ENCODE data around the gene ACSS1.
A peak's percentile ranks its signal among the peaks of the same experiment; 100 is the strongest.

Gene ACSS1

DNA sequence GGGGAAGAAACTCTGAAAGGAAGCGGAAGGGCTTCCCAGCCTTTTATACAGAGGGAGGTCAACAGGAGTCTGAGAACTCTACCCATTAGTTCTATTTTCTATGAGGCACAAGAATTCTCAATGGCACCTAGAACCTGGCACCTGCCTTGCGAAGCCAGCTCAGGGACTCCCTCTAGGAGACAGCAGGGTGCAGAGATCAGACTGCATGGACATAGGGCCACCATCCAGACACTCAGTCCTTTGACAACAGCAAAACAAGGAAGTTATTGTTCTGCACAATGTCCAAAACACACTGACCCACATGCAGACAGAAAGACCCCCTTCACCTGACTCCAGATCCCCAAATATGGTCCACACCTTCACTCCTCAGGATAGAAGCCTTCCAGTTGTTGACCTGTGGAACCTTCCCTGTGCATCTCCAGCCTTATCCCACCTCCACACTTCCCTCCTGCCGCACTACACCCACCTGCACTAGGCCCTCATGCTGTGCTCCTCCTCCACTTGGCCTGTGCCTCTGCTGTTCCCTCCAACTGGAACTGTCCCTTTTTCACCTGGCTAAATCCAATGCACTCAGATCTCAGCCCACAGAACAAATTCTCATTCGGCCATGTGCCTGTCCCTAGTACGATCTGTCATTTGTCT is 27.8 kb downstream of the ACSS1 start:
- no peak for ATAC-seq (ENCODE audit: low read depth)

DNA sequence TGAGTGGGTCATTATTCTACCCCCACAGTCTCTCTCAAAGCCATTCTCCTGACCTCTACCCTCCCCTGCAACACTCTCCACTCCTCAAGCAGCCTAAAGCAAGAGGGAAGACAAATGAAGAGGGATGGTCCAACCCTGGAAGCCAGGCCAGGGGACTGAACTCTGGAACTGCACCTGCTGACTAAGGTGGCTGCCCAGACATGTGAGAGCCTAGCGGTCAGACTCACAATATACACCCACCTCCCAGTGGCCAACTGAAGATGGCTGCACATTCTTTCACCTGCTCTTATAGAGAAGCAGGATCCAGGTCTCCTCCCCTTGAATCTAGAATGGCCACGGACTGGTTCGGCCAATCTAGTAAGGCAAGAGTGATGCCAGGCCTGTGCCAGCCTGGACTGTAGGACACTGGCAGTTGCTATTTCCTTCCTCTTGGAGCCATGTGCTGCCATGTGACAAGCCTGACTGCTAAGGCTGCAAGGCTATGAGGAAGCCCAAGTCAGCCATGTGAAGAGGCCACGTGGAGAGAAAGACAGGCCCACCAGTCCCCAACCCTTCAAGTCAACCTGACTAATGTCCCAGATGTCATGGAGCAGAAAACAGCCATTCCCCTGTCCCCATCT is 31.8 kb downstream of the ACSS1 start:
- ATAC-seq (ENCODE audit: low read depth) (no peak), DNase-seq (ENCODE audit: low spot score in 2 of 2) (no peak)
- Mint-ChIP-seq H3K27ac (no peak overlapping the region), H3K4me1 (peaks cover 21% of the 10 kb centered on the region), H3K4me3 (no peak overlapping the region), H3K36me3 (peaks cover 27% of the 10 kb centered on the region), H3K27me3 (no peaks in the 10 kb centered on the region), H3K9me3 (no peaks in the 10 kb centered on the region)

More for the DNA sequence above, 27.8 kb downstream of the ACSS1 start:
- H3K36me3 Mint-ChIP-seq, result peaks cover 19% of the 10 kb centered on the region
- no peaks in the 10 kb centered on the region for H3K27me3 Mint-ChIP-seq
- no peak overlapping the region for H3K4me3 Mint-ChIP-seq
- H3K27ac Mint-ChIP-seq, result no peak overlapping the region
- no peaks in the 10 kb centered on the region for H3K9me3 Mint-ChIP-seq
- no peak for DNase-seq (ENCODE audit: low spot score in 2 of 2)
- H3K4me1 Mint-ChIP-seq, result peaks cover 19% of the 10 kb centered on the region

DNA sequence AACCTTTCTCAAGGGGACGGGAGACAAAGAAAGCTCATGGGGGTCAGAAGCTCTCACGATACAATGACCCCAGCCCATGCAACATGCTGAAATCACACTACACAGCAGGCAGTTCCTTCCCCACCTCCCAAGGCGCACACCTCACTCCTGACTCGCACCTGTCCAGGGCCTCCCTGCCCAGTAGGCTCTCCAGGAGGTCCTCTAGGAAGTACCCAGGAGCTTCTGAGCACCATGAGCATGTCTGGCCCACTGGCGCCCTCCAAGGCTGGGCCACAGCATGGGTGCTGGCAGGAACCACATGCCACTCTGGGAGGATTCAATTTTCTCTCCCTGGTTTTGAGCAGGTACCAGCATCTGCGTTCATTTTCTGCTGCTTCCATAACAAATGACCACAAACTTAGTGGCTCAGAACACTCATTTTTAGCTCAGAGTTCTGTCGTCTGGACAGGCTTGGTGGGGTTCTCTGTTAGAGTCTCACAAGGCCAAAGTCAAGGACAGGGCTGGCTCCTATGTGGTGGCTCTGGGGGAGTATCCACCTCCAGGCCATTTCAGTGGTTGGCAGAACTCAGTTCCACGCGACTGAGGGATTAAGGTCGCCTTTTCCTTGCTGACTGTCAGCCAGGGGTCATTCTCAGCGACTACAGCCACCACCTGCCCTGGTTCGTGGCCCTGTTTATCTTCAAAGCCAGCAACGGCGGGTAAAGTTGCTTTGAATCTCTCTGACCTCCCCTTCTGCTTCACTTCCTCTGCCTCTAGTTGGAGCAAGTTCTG is 32.7 kb downstream of the ACSS1 start:
- Mint-ChIP-seq H3K27ac (no peak overlapping the region), H3K9me3 (no peaks in the 10 kb centered on the region), H3K4me1 (peaks cover 18% of the 10 kb centered on the region), H3K4me3 (no peak overlapping the region), H3K36me3 (peaks cover 26% of the 10 kb centered on the region), H3K27me3 (no peaks in the 10 kb centered on the region)
- ATAC-seq (ENCODE audit: low read depth) (no peak), DNase-seq (ENCODE audit: low spot score in 2 of 2) (no peak)

DNA sequence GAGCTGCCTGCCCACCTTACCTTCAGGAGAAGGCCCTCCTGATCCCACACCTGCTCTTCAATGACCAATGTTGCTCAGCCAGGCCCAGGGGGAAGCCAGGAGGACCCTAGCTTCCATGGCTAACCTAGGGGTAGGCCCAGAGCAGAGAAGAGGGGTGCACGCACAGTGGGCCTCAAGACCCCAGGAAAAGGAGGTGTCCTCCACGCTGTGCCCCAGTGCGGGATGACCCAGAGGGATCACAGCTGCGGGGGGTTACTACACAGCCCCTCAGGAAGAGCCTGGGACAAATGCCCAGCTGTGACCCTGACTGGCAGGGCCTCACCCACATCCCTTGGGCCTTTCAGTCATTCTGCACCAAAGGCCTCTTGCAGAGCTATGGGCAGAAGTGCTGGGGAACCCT is 33.8 kb downstream of the ACSS1 start:
- Mint-ChIP-seq H3K36me3 (peaks cover 21% of the 10 kb centered on the region), H3K4me3 (no peak overlapping the region), H3K9me3 (no peaks in the 10 kb centered on the region), H3K27me3 (no peaks in the 10 kb centered on the region), H3K4me1 (peaks cover 12% of the 10 kb centered on the region), H3K27ac (peak overlapping the region; percentile 38)
- ATAC-seq (ENCODE audit: low read depth), result no peak
- DNase-seq (ENCODE audit: low spot score in 2 of 2), result no peak

DNA sequence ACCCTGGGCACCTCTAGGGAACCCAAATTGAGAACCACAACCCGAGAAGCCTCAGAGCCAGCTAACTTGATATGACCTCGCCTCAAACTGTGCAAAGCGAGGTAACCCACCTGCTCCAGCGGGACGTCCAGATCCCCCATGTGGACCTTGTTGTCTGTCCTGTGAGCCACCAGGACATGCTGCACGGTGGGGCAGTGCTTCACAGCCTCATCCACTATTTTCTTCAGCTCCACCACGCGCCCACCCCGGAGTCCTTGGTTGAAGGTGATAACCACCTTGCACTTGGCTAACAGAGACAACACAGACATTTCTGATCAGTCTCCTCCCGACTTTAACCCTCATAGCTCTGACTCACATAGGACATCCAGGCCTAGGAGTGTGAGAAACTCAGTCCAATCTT is 34.6 kb downstream of the ACSS1 start:
- Mint-ChIP-seq H3K4me1 (peaks cover 16% of the 10 kb centered on the region), H3K9me3 (no peaks in the 10 kb centered on the region), H3K27ac (no peak overlapping the region), H3K27me3 (no peaks in the 10 kb centered on the region), H3K4me3 (no peak overlapping the region), H3K36me3 (peaks cover 24% of the 10 kb centered on the region)
- ATAC-seq (ENCODE audit: low read depth), result no peak
- no peak for DNase-seq (ENCODE audit: low spot score in 2 of 2)

DNA sequence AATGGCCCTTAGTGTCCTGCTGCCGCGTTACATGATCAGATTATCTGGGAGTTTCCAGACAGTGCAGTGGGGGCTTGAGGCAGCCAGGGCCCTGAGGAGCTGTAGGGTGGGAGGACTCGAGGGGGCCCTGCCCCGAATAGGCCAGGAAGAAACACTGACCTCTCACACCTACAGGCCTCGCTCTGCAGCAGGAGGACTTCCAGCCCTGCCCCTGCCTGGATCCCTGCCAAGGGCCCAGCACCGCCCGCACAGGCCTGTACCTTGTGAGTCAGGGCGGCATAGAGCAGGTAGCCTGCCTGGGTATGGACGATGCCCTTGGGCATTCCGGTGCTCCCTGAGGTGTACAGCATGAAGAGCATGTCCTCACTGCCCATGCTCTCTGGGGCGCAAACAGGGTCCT is 35.3 kb downstream of the ACSS1 start:
- ATAC-seq (ENCODE audit: low read depth) (no peak), DNase-seq (ENCODE audit: low spot score in 2 of 2) (no peak)
- Mint-ChIP-seq H3K4me1 (peaks cover 16% of the 10 kb centered on the region), H3K9me3 (no peaks in the 10 kb centered on the region), H3K36me3 (peaks cover 21% of the 10 kb centered on the region), H3K27me3 (no peaks in the 10 kb centered on the region), H3K27ac (no peak overlapping the region), H3K4me3 (no peak overlapping the region)

DNA sequence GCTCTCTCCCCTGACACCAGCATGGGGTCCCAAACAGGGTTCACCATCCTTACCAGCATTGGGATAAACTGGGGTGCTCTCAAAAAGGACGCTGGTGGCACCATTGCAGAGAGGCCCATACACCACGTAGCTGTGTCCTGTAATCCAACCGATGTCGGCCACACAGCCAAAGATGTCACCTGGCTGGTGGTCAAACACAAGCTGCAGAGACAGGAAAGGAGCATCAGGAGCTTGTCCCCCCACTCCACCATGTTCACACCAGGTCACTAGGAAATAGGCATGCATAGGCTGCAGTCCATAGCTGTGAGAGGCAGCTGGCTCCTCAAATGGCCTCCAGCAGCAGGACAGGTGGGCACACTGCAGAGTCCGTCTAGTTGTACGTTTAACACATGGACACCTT is 36.6 kb downstream of the ACSS1 start:
- no peak for DNase-seq (ENCODE audit: low spot score in 2 of 2)
- Mint-ChIP-seq H3K9me3 (no peaks in the 10 kb centered on the region), H3K27me3 (no peaks in the 10 kb centered on the region), H3K4me1 (peaks cover 16% of the 10 kb centered on the region), H3K4me3 (no peak overlapping the region), H3K27ac (no peak overlapping the region), H3K36me3 (peaks cover 19% of the 10 kb centered on the region)
- ATAC-seq (ENCODE audit: low read depth), result no peak

DNA sequence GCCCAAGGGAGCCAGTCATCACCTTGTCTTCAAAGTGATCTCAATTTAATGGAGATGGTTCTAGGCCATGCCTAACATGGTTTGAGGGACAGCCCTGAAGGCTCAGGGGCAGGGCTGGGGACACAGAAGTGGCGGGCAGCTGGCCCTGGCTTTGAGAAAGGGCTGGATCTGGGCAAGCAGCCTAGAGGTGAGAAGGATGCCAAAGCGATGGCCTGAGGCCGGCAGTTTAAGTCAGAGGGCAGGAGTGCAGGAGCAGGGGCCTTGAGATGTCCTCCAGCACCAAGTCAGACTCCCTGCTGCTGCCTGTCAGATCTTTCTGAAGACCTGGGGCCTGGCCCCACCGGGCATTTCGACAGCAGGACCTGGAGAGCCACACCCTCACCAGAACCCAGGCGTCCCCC is 37.0 kb downstream of the ACSS1 start:
- ATAC-seq (ENCODE audit: low read depth) (no peak), DNase-seq (ENCODE audit: low spot score in 2 of 2) (no peak)
- Mint-ChIP-seq H3K9me3 (no peaks in the 10 kb centered on the region), H3K27ac (no peak overlapping the region), H3K36me3 (peaks cover 20% of the 10 kb centered on the region), H3K27me3 (no peaks in the 10 kb centered on the region), H3K4me3 (no peak overlapping the region), H3K4me1 (peaks cover 20% of the 10 kb centered on the region)

DNA sequence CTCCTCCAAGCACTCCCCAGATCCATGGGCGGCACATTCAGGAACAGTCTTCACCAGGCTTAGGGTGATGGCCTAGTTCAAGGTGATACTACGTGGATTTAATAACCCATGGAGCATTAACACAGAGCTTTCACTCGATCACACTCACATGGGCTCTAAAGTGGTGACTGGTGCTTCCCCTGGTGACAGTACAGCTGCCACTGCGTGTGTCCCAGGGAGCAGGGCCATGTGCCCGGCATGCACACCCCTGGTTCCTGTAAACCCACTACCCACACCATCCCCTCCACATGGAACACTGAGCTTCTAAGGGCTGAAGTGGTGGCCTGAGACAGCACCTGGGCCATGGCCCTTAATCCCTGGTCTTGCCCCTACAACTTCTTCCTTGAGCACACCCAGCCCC is 37.6 kb downstream of the ACSS1 start:
- no peak overlapping the region for H3K4me3 Mint-ChIP-seq

DNA sequence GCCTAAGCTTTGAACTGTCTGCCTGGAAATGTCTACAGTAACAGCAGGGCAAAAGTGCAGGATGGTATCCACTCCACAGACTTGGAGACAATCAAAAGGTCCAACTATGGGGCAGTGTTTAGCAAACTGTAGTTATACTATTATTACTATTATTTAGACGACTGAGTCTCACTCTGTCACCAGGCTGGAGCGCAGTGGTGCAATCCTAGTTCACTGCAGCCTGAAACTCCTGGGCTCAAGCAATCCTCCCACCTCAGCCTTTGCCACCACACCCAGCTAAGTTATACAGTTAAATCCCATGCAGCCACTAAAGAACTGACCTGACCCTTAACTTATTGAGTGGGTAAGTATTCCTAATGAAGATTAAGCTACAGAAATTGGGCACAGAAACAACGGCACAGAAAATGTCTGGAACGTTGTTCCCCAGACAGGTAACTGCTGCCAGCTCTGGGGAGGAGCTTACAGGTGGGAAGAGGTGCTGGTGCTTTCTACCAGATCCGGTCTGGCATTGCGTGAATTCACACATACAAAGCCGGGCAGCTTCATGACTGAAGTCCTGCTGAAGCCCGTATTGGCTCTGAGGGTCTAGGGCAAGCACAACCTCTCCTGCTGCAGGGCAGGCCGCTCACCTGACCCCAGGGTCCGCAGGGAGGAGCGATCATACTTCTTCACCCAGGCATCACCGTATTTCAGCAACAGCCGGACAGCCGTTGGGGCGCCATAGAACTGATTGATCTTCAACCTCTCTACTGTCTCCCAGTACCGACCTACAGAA is 38.4 kb downstream of the ACSS1 start:
- ATAC-seq (ENCODE audit: low read depth) (no peak), DNase-seq (ENCODE audit: low spot score in 2 of 2) (no peak)
- Mint-ChIP-seq H3K27me3 (no peaks in the 10 kb centered on the region), H3K4me3 (no peak overlapping the region), H3K4me1 (peaks cover 18% of the 10 kb centered on the region), H3K27ac (no peak overlapping the region), H3K9me3 (no peaks in the 10 kb centered on the region), H3K36me3 (peaks cover 21% of the 10 kb centered on the region)

More for the DNA sequence above, 37.6 kb downstream of the ACSS1 start:
- peaks cover 19% of the 10 kb centered on the region for H3K4me1 Mint-ChIP-seq
- H3K9me3 Mint-ChIP-seq, result no peaks in the 10 kb centered on the region
- no peaks in the 10 kb centered on the region for H3K27me3 Mint-ChIP-seq
- ATAC-seq (ENCODE audit: low read depth) (no peak), DNase-seq (ENCODE audit: low spot score in 2 of 2) (no peak)
- no peak overlapping the region for H3K27ac Mint-ChIP-seq
- peaks cover 21% of the 10 kb centered on the region for H3K36me3 Mint-ChIP-seq

DNA sequence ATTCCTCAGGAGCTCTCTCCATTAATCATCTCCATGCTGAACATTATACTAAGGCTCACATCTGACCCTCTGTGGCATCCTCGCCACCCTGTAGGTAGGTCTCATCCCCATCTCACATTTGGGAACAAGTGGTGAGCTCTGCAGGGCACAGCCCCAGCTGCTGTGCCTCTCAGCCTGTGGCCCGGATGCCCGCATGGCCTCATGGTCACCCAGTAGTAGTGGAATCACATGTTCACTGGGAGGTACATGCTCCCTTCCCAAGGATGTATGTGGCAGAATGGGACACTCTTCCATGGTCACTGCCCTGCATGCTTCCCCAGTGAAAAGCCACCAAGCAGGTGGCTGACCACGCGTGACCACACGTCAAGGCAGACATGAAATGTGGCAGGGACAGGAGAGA is 39.1 kb downstream of the ACSS1 start:
- H3K9me3 Mint-ChIP-seq, result no peaks in the 10 kb centered on the region
- H3K4me3 Mint-ChIP-seq, result no peak overlapping the region
- peaks cover 16% of the 10 kb centered on the region for H3K4me1 Mint-ChIP-seq
- DNase-seq (ENCODE audit: low spot score in 2 of 2) (no peak), ATAC-seq (ENCODE audit: low read depth) (no peak)
- H3K27me3 Mint-ChIP-seq, result no peaks in the 10 kb centered on the region
- H3K27ac Mint-ChIP-seq, result no peak overlapping the region
- H3K36me3 Mint-ChIP-seq, result peaks cover 23% of the 10 kb centered on the region

DNA sequence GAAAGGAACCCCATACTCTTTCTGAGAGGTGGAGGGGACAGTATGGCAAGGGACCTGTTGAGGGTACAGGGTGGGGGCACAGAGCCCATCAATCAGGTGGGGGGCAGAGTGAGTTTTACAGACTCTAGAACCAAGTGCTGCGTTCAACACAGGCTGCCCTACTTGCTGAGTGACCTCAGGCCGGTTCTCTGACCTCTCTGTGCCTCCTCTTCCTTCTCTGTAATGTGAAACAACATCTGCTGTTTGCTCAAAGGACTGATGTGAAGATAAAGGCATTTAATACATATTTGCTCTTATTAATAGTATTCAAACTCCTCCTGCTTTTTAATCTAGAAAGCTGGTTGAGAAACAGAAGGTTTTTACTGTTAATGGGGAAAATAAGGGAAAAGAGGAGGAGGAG is 39.5 kb downstream of the ACSS1 start:
- Mint-ChIP-seq H3K4me1 (peaks cover 15% of the 10 kb centered on the region), H3K36me3 (peaks cover 19% of the 10 kb centered on the region), H3K4me3 (no peak overlapping the region), H3K9me3 (no peaks in the 10 kb centered on the region), H3K27ac (no peak overlapping the region), H3K27me3 (no peaks in the 10 kb centered on the region)
- ATAC-seq (ENCODE audit: low read depth), result no peak
- DNase-seq (ENCODE audit: low spot score in 2 of 2), result no peak

DNA sequence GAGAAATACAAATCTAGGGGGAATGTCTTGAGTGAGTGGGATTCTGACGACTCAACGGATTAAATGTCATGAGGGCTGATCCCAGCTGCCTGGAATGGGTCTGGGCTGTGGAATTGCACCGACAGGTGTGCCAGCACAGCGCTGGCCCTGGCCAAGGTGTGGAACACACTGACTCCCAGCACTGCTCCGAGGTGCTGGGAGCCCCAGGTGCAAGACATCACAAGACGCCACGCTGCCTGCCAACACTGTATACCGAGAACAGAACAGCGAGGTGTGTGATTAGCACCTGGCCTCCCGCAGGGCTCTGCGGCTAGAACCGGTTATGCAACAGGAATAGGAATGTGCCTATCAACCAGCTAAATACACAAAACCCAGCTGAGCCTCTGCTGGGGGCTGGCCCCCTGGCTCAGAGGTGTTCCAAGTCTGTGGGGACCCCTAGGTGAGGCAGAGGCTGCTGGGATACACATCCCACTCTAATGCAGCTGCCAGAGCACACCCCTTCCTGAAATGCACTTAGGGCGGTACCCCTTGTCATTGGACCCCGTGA is 40.6 kb downstream of the ACSS1 start:
- H3K27ac Mint-ChIP-seq, result no peak overlapping the region
- H3K27me3 Mint-ChIP-seq, result no peaks in the 10 kb centered on the region
- DNase-seq (ENCODE audit: low spot score in 2 of 2) (no peak), ATAC-seq (ENCODE audit: low read depth) (no peak)
- H3K36me3 Mint-ChIP-seq, result peaks cover 19% of the 10 kb centered on the region
- no peaks in the 10 kb centered on the region for H3K9me3 Mint-ChIP-seq
- peaks cover 15% of the 10 kb centered on the region for H3K4me1 Mint-ChIP-seq
- no peak overlapping the region for H3K4me3 Mint-ChIP-seq

DNA sequence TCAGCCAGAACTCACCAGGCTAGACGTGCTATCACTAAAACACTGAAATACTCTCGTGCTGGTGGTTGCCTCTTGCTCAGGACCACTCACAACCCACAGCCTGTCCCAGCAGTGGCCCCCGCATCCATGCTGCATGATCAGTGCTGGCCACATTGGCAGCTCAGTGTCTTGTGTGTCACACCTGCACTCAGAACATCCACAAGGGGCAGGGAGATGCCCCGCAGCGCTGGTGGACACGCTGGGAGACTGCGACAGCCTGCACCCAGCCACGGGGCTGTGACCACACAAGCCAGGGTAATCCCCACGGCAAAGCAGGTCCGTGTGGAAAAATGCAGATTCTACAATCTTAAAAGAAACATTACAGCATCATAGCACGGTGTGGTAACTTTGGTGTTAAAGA is 41.5 kb downstream of the ACSS1 start:
- H3K27ac Mint-ChIP-seq, result no peak overlapping the region
- H3K36me3 Mint-ChIP-seq, result peaks cover 19% of the 10 kb centered on the region
- peaks cover 15% of the 10 kb centered on the region for H3K4me1 Mint-ChIP-seq
- no peaks in the 10 kb centered on the region for H3K27me3 Mint-ChIP-seq
- ATAC-seq (ENCODE audit: low read depth) (no peak), DNase-seq (ENCODE audit: low spot score in 2 of 2) (no peak)
- H3K4me3 Mint-ChIP-seq, result no peak overlapping the region
- no peaks in the 10 kb centered on the region for H3K9me3 Mint-ChIP-seq

Data from memory B cell (primary cell).